MM.1S (cell line): Measurements from ENCODE around the gene SOX9.

Experiments used
- DNase-seq: peaks from one replicate; pipeline ENCODE4 v3.0.0-alpha.2; 2015
- H2AFZ ChIP-seq: fragments of 300-600 bp; sonication (generic); 2 replicates; pipeline ENCODE4 v1.6.0; 2016; ENCODE audit warnings: antibody characterized with exemption, low read length
- H3F3A ChIP-seq: fragments of 300-600 bp; sonication (generic); 2 replicates; pipeline ENCODE4 v1.6.1; 2016; ENCODE audit warnings: mild to moderate bottlenecking, antibody characterized with exemption, low read length, moderate library complexity, mixed read lengths; ENCODE audit not compliant: insufficient read depth
- H3K27ac ChIP-seq: fragments of 300-600 bp; sonication (generic); 2 replicates; pipeline ENCODE4 v1.5.1; 2016; ENCODE audit warnings: mild to moderate bottlenecking, low read length
- H3K27me3 ChIP-seq: fragments of 300-600 bp; sonication (generic); replicated peaks from 2 replicates; pipeline ENCODE4 v1.6.0; 2016; ENCODE audit warnings: low read length; ENCODE audit not compliant: insufficient read depth
- H3K36me3 ChIP-seq: fragments of 300-600 bp; sonication (generic); replicated peaks from 2 replicates; pipeline ENCODE4 v1.6.1; 2016; ENCODE audit warnings: mild to moderate bottlenecking, low read length, mixed read lengths; ENCODE audit not compliant: insufficient read depth
- H3K4me1 ChIP-seq: fragments of 300-600 bp; sonication (generic); 2 replicates; pipeline ENCODE4 v1.6.1; 2016; ENCODE audit warnings: low read length, mixed read lengths
- H3K4me2 ChIP-seq: fragments of 300-600 bp; sonication (generic); 2 replicates; pipeline ENCODE4 v1.6.0; 2016; ENCODE audit warnings: low read depth, low read length
- H3K4me3 ChIP-seq: fragments of 300-600 bp; sonication (generic); 2 replicates; pipeline ENCODE4 v1.5.1; 2016; ENCODE audit warnings: low read length, mixed read lengths
- H3K79me2 ChIP-seq: fragments of 300-600 bp; sonication (generic); 2 replicates; pipeline ENCODE4 v1.6.1; 2016; ENCODE audit warnings: mixed run types, low read length, mixed read lengths
- H3K9ac ChIP-seq: fragments of 300-600 bp; sonication (generic); 2 replicates; pipeline ENCODE4 v1.6.1; 2016; ENCODE audit warnings: low read length, mixed read lengths
- H3K9me2 ChIP-seq: fragments of 300-600 bp; sonication (generic); replicated peaks from 2 replicates; pipeline ENCODE4 v1.6.1; 2016; ENCODE audit warnings: mild to moderate bottlenecking, low read length, mixed read lengths; ENCODE audit not compliant: insufficient read depth
- H3K9me3 ChIP-seq: fragments of 300-600 bp; sonication (generic); replicated peaks from 2 replicates; pipeline ENCODE4 v1.6.1; 2016; ENCODE audit warnings: mild to moderate bottlenecking, low read length, mixed read lengths; ENCODE audit not compliant: insufficient read depth
- H4K20me1 ChIP-seq: fragments of 300-600 bp; sonication (generic); 2 replicates; pipeline ENCODE4 v1.6.1; 2016; ENCODE audit warnings: mild to moderate bottlenecking, low read length, moderate library complexity, mixed read lengths; ENCODE audit not compliant: insufficient read depth
- EZH2 ChIP-seq: fragments of 300-600 bp; sonication (generic); optimal IDR thresholded peaks from 2 replicates; pipeline ENCODE3; 2017; ENCODE audit warnings: low read depth, mild to moderate bottlenecking, antibody characterized with exemption, low read length, mixed read lengths
- EZH2phosphoT487 ChIP-seq: fragments of 300-600 bp; sonication (generic); IDR thresholded peaks from 2 replicates; pipeline ENCODE4 v1.6.1; 2018; ENCODE audit warnings: antibody characterized with exemption, low read length
- TF ChIP-seq, protein P1 (sequence below): fragments of 300-600 bp; sonication (generic); IDR thresholded peaks from 2 replicates; pipeline ENCODE4 v1.5.1; 2016; ENCODE audit warnings: antibody characterized with exemption, low read length, mixed read lengths

SOX9 gene

DNA sequence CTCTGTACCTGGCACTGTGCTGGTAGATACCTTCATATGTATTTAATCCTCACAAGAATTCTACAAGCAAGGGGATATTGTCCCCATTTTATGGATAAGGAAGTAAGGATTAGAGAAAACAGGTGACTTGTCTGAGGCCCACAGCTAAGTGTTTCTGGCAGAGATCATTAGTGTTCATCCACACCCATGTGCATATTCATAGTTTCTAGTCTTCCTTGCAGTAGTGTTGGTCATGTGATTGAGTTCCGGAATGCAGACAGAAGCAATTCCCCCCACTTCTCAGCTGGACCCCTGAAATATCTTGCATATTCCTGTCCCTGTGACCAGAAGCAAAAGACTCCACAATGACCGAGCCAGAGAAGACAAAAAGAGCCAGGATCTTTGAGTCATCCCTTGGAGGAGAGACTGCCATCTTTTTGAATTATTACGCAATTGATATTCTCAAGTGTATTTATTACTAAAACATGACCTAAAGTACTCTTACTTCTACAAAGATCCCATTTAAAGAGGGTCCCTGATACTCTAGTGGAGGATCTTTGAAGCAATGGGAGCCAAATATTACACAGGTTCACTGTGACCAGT is 43.4 kb downstream of the SOX9 start:
- H3K27ac ChIP-seq, result no peak overlapping the region
- H3K27me3 ChIP-seq, result no peaks in the 10 kb centered on the region
- H3K4me3 ChIP-seq, result no peak overlapping the region
- no peaks in the 10 kb centered on the region for H3K9me3 ChIP-seq
- H3K4me2 ChIP-seq, result no peak overlapping the region
- H3K4me1 ChIP-seq, result no peaks in the 10 kb centered on the region
- no peak overlapping the region for H2AFZ ChIP-seq
- no peak for TF ChIP-seq EZH2phosphoT487
- TF ChIP-seq EZH2, result no peak
- TF ChIP-seq, protein P1, sequence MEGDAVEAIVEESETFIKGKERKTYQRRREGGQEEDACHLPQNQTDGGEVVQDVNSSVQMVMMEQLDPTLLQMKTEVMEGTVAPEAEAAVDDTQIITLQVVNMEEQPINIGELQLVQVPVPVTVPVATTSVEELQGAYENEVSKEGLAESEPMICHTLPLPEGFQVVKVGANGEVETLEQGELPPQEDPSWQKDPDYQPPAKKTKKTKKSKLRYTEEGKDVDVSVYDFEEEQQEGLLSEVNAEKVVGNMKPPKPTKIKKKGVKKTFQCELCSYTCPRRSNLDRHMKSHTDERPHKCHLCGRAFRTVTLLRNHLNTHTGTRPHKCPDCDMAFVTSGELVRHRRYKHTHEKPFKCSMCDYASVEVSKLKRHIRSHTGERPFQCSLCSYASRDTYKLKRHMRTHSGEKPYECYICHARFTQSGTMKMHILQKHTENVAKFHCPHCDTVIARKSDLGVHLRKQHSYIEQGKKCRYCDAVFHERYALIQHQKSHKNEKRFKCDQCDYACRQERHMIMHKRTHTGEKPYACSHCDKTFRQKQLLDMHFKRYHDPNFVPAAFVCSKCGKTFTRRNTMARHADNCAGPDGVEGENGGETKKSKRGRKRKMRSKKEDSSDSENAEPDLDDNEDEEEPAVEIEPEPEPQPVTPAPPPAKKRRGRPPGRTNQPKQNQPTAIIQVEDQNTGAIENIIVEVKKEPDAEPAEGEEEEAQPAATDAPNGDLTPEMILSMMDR, result no peak
- H4K20me1 ChIP-seq, result no peaks in the 10 kb centered on the region
- DNase-seq, result no peak
- H3K36me3 ChIP-seq, result no peaks in the 10 kb centered on the region
- no peaks in the 10 kb centered on the region for H3K79me2 ChIP-seq
- H3K9me2 ChIP-seq, result no peaks in the 10 kb centered on the region
- H3F3A ChIP-seq, result no peaks in the 10 kb centered on the region
- no peak overlapping the region for H3K9ac ChIP-seq

DNA sequence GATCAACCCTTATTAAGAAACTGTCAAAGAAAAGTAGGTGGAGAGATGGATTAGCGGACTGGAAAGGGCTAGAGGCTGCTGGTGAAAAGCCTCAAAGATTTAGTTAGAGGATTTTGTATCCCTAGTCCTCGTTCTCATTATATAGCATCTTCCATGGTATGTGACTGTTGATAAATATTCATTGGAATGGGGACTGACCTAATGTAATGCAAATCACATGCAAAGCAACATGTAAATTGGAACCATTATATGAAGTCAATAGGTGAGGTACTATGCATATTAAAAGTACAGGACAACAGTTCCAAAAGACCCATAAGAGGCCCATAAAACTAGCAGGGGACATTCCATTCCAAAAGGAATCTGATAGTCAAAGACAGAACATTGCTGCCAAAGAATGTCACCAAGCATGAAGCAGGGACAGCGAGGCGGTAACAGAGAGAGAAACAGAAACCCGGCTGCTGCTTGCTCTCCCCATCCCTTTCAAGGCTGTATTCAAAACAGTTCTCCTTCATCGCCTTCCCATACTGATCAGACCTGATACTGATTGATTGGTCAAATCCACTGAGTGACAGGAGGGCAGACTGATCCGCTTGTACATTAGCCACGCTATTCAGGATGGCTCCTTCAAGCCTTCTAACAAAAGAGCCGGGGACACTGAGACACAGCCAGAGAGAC is 44.5 kb downstream of the SOX9 start:
- Histone ChIP-seq H3K4me1 (no peaks in the 10 kb centered on the region), H3K9me3 (no peaks in the 10 kb centered on the region), H3K79me2 (no peaks in the 10 kb centered on the region), H3K9me2 (no peaks in the 10 kb centered on the region), H3K27ac (no peak overlapping the region), H4K20me1 (no peaks in the 10 kb centered on the region), H3K4me3 (no peak overlapping the region), H3K9ac (no peak overlapping the region), H3F3A (no peaks in the 10 kb centered on the region), H2AFZ (no peak overlapping the region), H3K27me3 (no peaks in the 10 kb centered on the region), H3K36me3 (no peaks in the 10 kb centered on the region), H3K4me2 (no peak overlapping the region)
- TF ChIP-seq, protein P1, result no peak
- TF ChIP-seq EZH2phosphoT487 (no peak), EZH2 (no peak)
- DNase-seq, result no peak

DNA sequence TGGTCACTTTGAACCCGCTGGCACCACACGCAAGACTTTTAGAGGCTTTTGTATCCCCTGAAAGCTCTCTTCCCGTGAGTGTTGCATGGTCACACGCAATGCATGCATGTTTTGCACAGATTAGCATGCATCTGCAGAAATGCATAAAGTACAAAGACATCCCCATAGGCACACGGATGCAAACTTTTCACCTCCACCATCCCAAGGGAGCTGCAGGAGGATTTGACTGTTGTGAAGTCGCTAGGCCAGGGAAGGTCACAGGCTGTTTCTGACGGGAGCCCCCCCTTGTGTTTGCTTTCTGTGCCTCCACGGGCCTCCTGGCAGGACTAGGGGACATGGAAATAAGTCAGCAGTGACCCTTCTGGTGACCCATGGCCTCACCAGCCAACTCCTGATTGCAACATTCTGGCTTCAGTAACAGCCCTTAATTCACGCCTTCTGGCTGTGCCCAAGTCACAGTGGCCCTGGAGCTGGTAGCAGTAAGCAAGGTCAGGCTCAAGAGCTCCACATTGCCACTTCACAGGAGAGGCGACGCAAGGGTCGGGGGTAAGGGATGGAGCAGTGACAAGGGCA is 45.1 kb downstream of the SOX9 start:
- no peaks in the 10 kb centered on the region for H4K20me1 ChIP-seq
- no peaks in the 10 kb centered on the region for H3K4me1 ChIP-seq
- no peaks in the 10 kb centered on the region for H3K9me3 ChIP-seq
- no peak for DNase-seq
- H3K9me2 ChIP-seq, result no peaks in the 10 kb centered on the region
- H2AFZ ChIP-seq, result no peak overlapping the region
- no peak overlapping the region for H3K4me2 ChIP-seq
- H3F3A ChIP-seq, result no peaks in the 10 kb centered on the region
- H3K4me3 ChIP-seq, result no peak overlapping the region
- H3K27ac ChIP-seq, result no peak overlapping the region
- H3K79me2 ChIP-seq, result no peaks in the 10 kb centered on the region
- TF ChIP-seq EZH2phosphoT487 (no peak), EZH2 (no peak)
- TF ChIP-seq, protein P1, result no peak
- no peak overlapping the region for H3K9ac ChIP-seq
- no peaks in the 10 kb centered on the region for H3K27me3 ChIP-seq
- no peaks in the 10 kb centered on the region for H3K36me3 ChIP-seq
